Measurements from ENCODE around the gene SYTL1. TPM values are rescaled to one million over a fixed set of nuclear protein-coding genes. Genes with fewer than 3 reads are reported as not detected.

Gene SYTL1
- total and polyA plus RNA-seq, 9 of the 15 experiments (the other 6 are each of a cell fraction or from before 2014, with no cell fraction given), result 0.04 to 9.3 (median 1.7) TPM

DNA sequence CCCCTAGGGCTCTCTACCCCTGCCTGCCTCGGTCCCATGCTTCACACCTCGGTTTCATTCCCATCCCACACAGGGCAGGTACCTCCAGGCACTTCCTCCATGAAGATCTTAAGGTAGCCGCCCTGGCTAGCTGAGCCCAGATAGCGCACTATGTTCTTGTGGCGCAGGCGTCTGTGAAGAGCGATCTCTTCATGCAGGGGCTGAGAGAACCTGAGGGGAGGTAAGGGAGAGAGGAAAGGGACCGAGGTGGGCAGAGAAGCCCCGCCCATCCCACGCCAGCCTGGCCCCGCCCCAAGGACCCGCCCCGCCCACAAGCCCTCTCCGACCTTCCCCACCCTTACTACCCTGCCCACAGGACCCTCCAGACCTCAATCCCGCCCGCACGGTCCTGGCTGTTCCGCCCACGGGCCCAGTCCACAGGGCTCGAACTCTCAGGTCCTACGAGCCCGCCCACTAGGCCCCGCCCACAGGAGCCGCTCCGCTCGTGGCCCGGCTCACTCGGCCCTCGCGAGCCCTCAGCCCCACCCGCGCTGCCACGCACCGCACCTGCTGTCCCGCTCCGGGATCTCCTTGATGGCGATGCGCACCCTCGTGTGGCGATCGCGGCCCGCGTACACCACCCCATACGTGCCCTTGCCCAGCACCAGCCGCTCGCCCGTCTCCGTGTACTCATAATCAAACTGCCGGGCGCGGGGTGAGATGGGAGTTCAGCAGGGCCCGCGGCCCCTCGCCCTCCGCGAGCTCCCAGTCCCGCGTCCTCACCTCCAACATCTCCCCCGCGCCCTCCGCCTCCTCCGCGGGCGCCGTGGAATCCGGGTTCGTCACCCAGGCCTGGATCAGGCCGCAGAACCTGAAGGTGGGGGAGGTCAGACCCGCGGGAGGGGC lies 18.6 kb downstream of the SYTL1 start:
- peak overlapping the region; percentile 68 for H3K4me2 ChIP-seq (ENCODE audit: insufficient read depth, low read length)
- DNase-seq (ENCODE audit: extremely low read depth in 1 of 4, low spot score in 3 of 4), result peak; percentile 50 to 87 (median 74)
- in situ Hi-C loops (cut with MboI), result no loop called here
- TF ChIP-seq KDM1A (IDR thresholded peaks at IDR 0.05) (no peak), HMGN3 (IDR thresholded peaks at IDR 0.05; ENCODE audit: borderline replicate concordance, extremely low read depth, insufficient read length, low read depth, low read length) (peak; percentile 53), ZBTB7A (IDR thresholded peaks at IDR 0.05; ENCODE audit: borderline replicate concordance, control insufficient read depth, low read depth, low read length) (peak; percentile 25; the same call in 1 of the 2 replicates), POLR2G (IDR thresholded peaks at IDR 0.05; ENCODE audit: low read depth, low read length) (peak; percentile 53), CXXC5 (CRISPR knock-in tag; IDR thresholded peaks at IDR 0.05) (0 out of 2 replicates have a peak, but pooled peaks have one; percentile 11), RHOXF2B (CRISPR knock-in tag; conservative IDR thresholded peaks at IDR 0.05) (no peak), FIP1L1 (IDR thresholded peaks at IDR 0.05; ENCODE audit: low read depth, low read length, poor library complexity, severe bottlenecking) (peak; percentile 37), EGR1 (conservative IDR thresholded peaks at IDR 0.05) (peak; percentile 38; the same call in 1 of the 2 replicates), SAFB (IDR thresholded peaks at IDR 0.05; ENCODE audit: borderline replicate concordance, low read depth, low read length) (peak; percentile 88), L3MBTL2 (IDR thresholded peaks at IDR 0.05) (no peak), HNRNPL (IDR thresholded peaks at IDR 0.05; ENCODE audit: low read depth, low read length) (peak; percentile 80), PCBP1 (IDR thresholded peaks at IDR 0.05; ENCODE audit: low read depth, low read length, poor library complexity, severe bottlenecking) (no peak), ZC3H4 (CRISPR knock-in tag; IDR thresholded peaks at IDR 0.05; ENCODE audit: borderline replicate concordance) (0 out of 2 replicates have a peak, but pooled peaks have one; percentile 52), ZBTB2 (IDR thresholded peaks at IDR 0.05) (peak; percentile 28; the same call in 1 of the 2 replicates), ZBTB33 (CRISPR knock-in tag; IDR thresholded peaks at IDR 0.05) (peak; percentile 71)

More for the DNA sequence above, 18.6 kb downstream of the SYTL1 start:
- peak; percentile 23 for FAIRE-seq
- Histone ChIP-seq H3K9ac (ENCODE audit: insufficient read depth in 1 of 2, low read depth in 2 of 2, low read length in 2 of 2) (peak overlapping the region in 1 of 2 experiments; percentile 87; a peak in 2 of 4 replicates), H3K27me3 (ENCODE audit: control insufficient read depth in 2 of 2, insufficient read depth in 2 of 2, low read length in 2 of 2) (no peaks in the 10 kb centered on the region), H3K4me3 (peak overlapping the region; percentile 30), H3K79me2 (ENCODE audit: control insufficient read depth, insufficient read depth, low read length) (no peaks in the 10 kb centered on the region), H3K9me3 (replicated peaks; ENCODE audit: control insufficient read depth, insufficient read depth, low read depth, low read length) (no peaks in the 10 kb centered on the region), H4K20me1 (replicated peaks; ENCODE audit: control insufficient read depth, insufficient read depth, low read length) (peaks cover 10% of the 10 kb centered on the region; the same call in 1 of the 2 replicates), H2AFZ (ENCODE audit: low read depth, low read length) (peak overlapping the region; percentile 86), H3K36me3 (ENCODE audit: control insufficient read depth, insufficient read depth, low read length) (peaks cover 12% of the 10 kb centered on the region; the same call in 2 of the 3 replicates), H3K9me1 (ENCODE audit: control insufficient read depth, insufficient read depth, low read length) (no peaks in the 10 kb centered on the region), H3K4me1 (replicated peaks in 1 of 2; ENCODE audit: control insufficient read depth in 2 of 2, insufficient read depth in 2 of 2, low read length in 2 of 2) (peaks cover 18 to 64% of the 10 kb centered on the region in 2 experiments), H3K27ac (ENCODE audit: extremely low read depth, low read depth, low read length) (no peak overlapping the region)
- intact Hi-C loops (cut with micrococcal nuclease), result loop anchor here (10.0 kb wide), 1 partner anchor 166 kb away; no protein-coding TSS in a partner anchor
- no TSS peak for BruUV-seq (replicated peaks)
- CTCF ChIA-PET (ENCODE audit: low intra/inter-chr PET ratio), result no interaction called here
- POLR2A ChIA-PET, result interaction anchor here (0.6 to 0.9 kb wide), 3 partner anchors 10 to 75 kb away, joined by 3 to 5 read pairs (median 3); no protein-coding TSS in a partner anchor
- ATAC-seq, result peak; percentile 40
- WGBS (ENCODE audit: insufficient coverage, low coverage, missing lambda C conversion rate), result 40% methylated on average over 53 of the region's 71 CpGs

Measured in K562 (cell line).